A549 (cell line): ENCODE data around the gene MVB12B.

Source experiments
- CTCF ChIP-seq: fragments of >200 bp; sonication (Bioruptor Twin); formaldehyde crosslinking; IDR thresholded peaks from 3 replicates; pipeline ENCODE4 v1.5.1; 2016
- GATA3 ChIP-seq: IDR thresholded peaks from 2 replicates; pipeline ENCODE4 v1.6.1; 2012; ENCODE audit warnings: borderline replicate concordance
- KDM5A ChIP-seq: fragments of 200-600 bp; sonication (generic); IDR thresholded peaks from 2 replicates; pipeline ENCODE4 v1.6.1; 2016; ENCODE audit warnings: antibody characterized with exemption, mild to moderate bottlenecking
- MAX ChIP-seq: IDR thresholded peaks from 2 replicates; pipeline ENCODE4 v1.6.1; 2012
- NR3C1 ChIP-seq: fragments of >200 bp; sonication (Bioruptor Twin); formaldehyde crosslinking; IDR thresholded peaks from 3 replicates; pipeline ENCODE4 v1.6.1; 2017
- POLR2A ChIP-seq: IDR thresholded peaks from 2 replicates; pipeline ENCODE4 v1.6.1; 2012; ENCODE audit warnings: mild to moderate bottlenecking, low read length
- ZFP36 ChIP-seq: fragments of 450-650 bp; IDR thresholded peaks from 2 replicates; pipeline ENCODE4 v1.6.1; 2014; ENCODE audit warnings: borderline replicate concordance; ENCODE audit not compliant: partially characterized antibody
- ZNF302 ChIP-seq: fragments of 250-450 bp; sonication (Bioruptor Pico); IDR thresholded peaks from 2 replicates; pipeline ENCODE4 v1.9.0; 2021; ENCODE audit warnings: inconsistent platforms, mild to moderate bottlenecking, moderate library complexity

- TF ChIP-seq POLR2A (no peak), KDM5A (no peak), MAX (no peak), CTCF (no peak), GATA3 (no peak), ZFP36 (no peak), ZNF302 (CRISPR knock-in tag) (no peak), NR3C1 (no peak)
Observed at GRCh38 chr9:126420135-126420534, 93.5 kb downstream of the MVB12B start.
